GM23338 (cell line): Measurements from ENCODE around the gene CCDC183. TPM values are rescaled to one million over a fixed set of nuclear protein-coding genes. Genes with fewer than 3 reads are reported as not detected.

Source experiments
- ATAC-seq: fragments of 200-7000 bp; cut with Tn5 transposase; 3 replicates; pipeline ENCODE4 v1.9.1; 2020
- DNase-seq: peaks from one replicate; pipeline ENCODE4 v3.0.0-alpha.2; 2015; ENCODE audit warnings: low spot score
- H2AFZ ChIP-seq: fragments of 200-600 bp; sonication (generic); 2 replicates; pipeline ENCODE4 v1.8.0; 2016; ENCODE audit warnings: antibody characterized with exemption, mild to moderate bottlenecking, moderate library complexity
- H3F3A ChIP-seq: fragments of 200-600 bp; sonication (generic); replicated peaks from 2 replicates; pipeline ENCODE4 v1.8.0; 2017; ENCODE audit warnings: antibody characterized with exemption, mixed run types, low read depth
- H3K27ac ChIP-seq: fragments of 200-600 bp; sonication (generic); 2 replicates; pipeline ENCODE4 v1.6.1; 2016; ENCODE audit warnings: low read depth
- H3K27me3 ChIP-seq: fragments of 200-600 bp; sonication (generic); 2 replicates; pipeline ENCODE4 v1.8.0; 2016; ENCODE audit warnings: mild to moderate bottlenecking, mixed run types, moderate library complexity; ENCODE audit not compliant: insufficient read depth
- H3K36me3 ChIP-seq: fragments of 200-600 bp; sonication (generic); 2 replicates; pipeline ENCODE4 v1.8.0; 2016; ENCODE audit warnings: mild to moderate bottlenecking; ENCODE audit not compliant: insufficient read depth
- H3K4me1 ChIP-seq: fragments of 200-600 bp; sonication (generic); 2 replicates; pipeline ENCODE4 v1.8.0; 2016; ENCODE audit warnings: mild to moderate bottlenecking, moderate library complexity; ENCODE audit not compliant: insufficient read depth
- H3K4me2 ChIP-seq: fragments of 200-600 bp; sonication (generic); 2 replicates; pipeline ENCODE4 v1.7.1; 2017; ENCODE audit warnings: mixed run types
- H3K4me3 ChIP-seq: fragments of 200-600 bp; sonication (generic); 2 replicates; pipeline ENCODE4 v1.6.1; 2016; ENCODE audit warnings: mixed run types
- H3K79me2 ChIP-seq: fragments of 200-600 bp; sonication (generic); replicated peaks from 2 replicates; pipeline ENCODE4 v1.8.0; 2017; ENCODE audit warnings: mild to moderate bottlenecking; ENCODE audit not compliant: insufficient read depth
- H3K9me2 ChIP-seq: fragments of 200-600 bp; sonication (generic); 2 replicates; pipeline ENCODE4 v1.8.0; 2017; ENCODE audit not compliant: insufficient read depth
- H4K20me1 ChIP-seq: fragments of 200-600 bp; sonication (generic); replicated peaks from 2 replicates; pipeline ENCODE4 v1.8.0; 2017; ENCODE audit warnings: mild to moderate bottlenecking; ENCODE audit not compliant: insufficient read depth
- H3K27ac Mint-ChIP-seq: 2 replicates; pipeline ENCODE4 v1.8.0; 2020; ENCODE audit warnings: inconsistent platforms, mild to moderate bottlenecking, moderate library complexity, mixed read lengths
- H3K27me3 Mint-ChIP-seq: 3 replicates; pipeline ENCODE4 v1.8.0; 2022; ENCODE audit warnings: low read depth, mild to moderate bottlenecking, moderate library complexity, mixed read lengths, inconsistent platforms; ENCODE audit not compliant: insufficient read depth, poor library complexity
- H3K36me3 Mint-ChIP-seq: 3 replicates; pipeline ENCODE4 v1.8.0; 2021; ENCODE audit warnings: low read depth, mild to moderate bottlenecking, inconsistent platforms, moderate library complexity, mixed read lengths
- H3K4me1 Mint-ChIP-seq: 3 replicates; pipeline ENCODE4 v1.8.0; 2020; ENCODE audit warnings: mild to moderate bottlenecking, inconsistent platforms, mixed read lengths
- H3K4me3 Mint-ChIP-seq: 3 replicates; pipeline ENCODE4 v1.8.0; 2021; ENCODE audit warnings: moderate library complexity, mild to moderate bottlenecking, inconsistent platforms, mixed read lengths
- H3K9me3 Mint-ChIP-seq: 3 replicates; pipeline ENCODE4 v1.8.0; 2020; ENCODE audit warnings: moderate library complexity, mild to moderate bottlenecking, inconsistent platforms, mixed read lengths
- CREB1 ChIP-seq: fragments of 250-450 bp; sonication (Bioruptor Pico); IDR thresholded peaks from 2 replicates; pipeline ENCODE4 v1.5.0; 2020; ENCODE audit warnings: low read depth, mild to moderate bottlenecking, moderate library complexity
- ETS1 ChIP-seq: IDR thresholded peaks from 2 replicates; pipeline ENCODE4 v1.6.1; 2016; ENCODE audit warnings: antibody characterized with exemption
- EZH2 ChIP-seq: fragments of 200-600 bp; sonication (generic); IDR thresholded peaks from one replicate; pipeline ENCODE4 v1.8.0; 2017; ENCODE audit warnings: antibody characterized with exemption, mild to moderate bottlenecking, low read depth; ENCODE audit not compliant: unreplicated experiment
- JUNB ChIP-seq: IDR thresholded peaks from one replicate; pipeline ENCODE4 v1.6.1; 2016; ENCODE audit warnings: antibody characterized with exemption; ENCODE audit not compliant: unreplicated experiment
- NANOG ChIP-seq: IDR thresholded peaks from 2 replicates; pipeline ENCODE4 v1.6.1; 2016; ENCODE audit warnings: antibody characterized with exemption, borderline replicate concordance
- POLR2AphosphoS5 ChIP-seq: IDR thresholded peaks from 2 replicates; pipeline ENCODE4 v1.6.1; 2016; ENCODE audit warnings: antibody characterized with exemption, low read depth
- STAT1 ChIP-seq: IDR thresholded peaks from one replicate; pipeline ENCODE4 v1.6.1; 2016; ENCODE audit warnings: antibody characterized with exemption; ENCODE audit not compliant: unreplicated experiment
- polyA plus RNA-seq: library from polyadenylated mRNA; unstranded; fragments of >200 nt; fragmentation: Nextera tagmentation; extraction: Ambion mirVana; gene quantifications from 2 replicates; pipeline ENCODE4 v1.2.1, GENCODE V29; 2016
- total RNA-seq: library from RNA; depleted of rRNA; stranded (reverse); fragments of >200 nt; shearing (Covaris generic); gene quantifications from 2 replicates; pipeline ENCODE4 v1.2.3, GENCODE V29; 2014
- TF ChIP-seq, protein P1 (sequence below), 2 experiments: fragments of 200-600 bp in 1 of 2; sonication (generic) in 1 of 2; conservative IDR thresholded peaks; 2 replicates each; pipeline versions ENCODE4 v1.5.1 to v1.6.1; 2016 to 2017; ENCODE audit warnings: antibody characterized with exemption in 2 of 2, low read depth in 2 of 2, mild to moderate bottlenecking in 2 of 2, moderate library complexity in 1 of 2
- TF ChIP-seq, protein P2 (sequence below): IDR thresholded peaks from one replicate; pipeline ENCODE4 v1.6.1; 2018; ENCODE audit warnings: antibody characterized with exemption; ENCODE audit not compliant: unreplicated experiment

The CCDC183 gene
- total and polyA plus RNA-seq, 2 experiments from 2014 or later: 1.1 to 1.2 TPM

DNA sequence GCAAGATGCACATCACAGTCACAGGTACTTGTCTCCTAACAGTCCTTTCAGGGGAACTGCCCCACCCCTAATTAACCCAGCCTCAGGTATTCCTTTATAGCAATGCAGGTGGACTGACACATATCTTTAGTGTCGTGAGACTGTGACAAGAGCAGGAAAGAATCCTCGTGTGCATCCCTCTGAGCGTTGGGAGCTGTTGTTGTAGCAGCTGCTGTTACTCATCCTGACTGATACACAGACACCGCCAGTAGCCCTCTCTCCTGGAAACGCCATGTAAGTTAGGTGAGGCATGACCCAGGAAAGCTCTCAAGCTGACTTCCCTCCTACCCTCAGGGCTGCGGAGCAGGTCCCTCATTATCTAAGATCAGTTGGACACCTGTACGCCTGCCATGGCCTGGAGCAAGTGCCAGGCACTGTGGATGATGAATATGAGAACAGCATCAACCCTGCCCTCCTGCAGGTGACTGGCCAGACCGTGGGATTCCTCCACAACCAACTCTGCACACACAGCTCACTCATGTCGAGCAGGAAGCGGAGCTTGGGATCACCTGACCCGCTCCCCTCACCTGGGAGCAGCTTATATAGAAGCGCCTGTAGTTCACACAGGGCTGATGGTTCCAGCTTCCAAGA is 21.6 kb upstream of the CCDC183 start:
- H3K27ac Mint-ChIP-seq: no peak overlapping the region
- no peak overlapping the region for H2AFZ ChIP-seq
- H3K4me3 Mint-ChIP-seq: no peak overlapping the region
- no peak overlapping the region for H3K4me3 ChIP-seq
- H4K20me1 ChIP-seq: no peaks in the 10 kb centered on the region
- 0 out of 2 replicates have a peak, but pooled peaks cover 4% of the 10 kb centered on the region for H3K9me2 ChIP-seq
- no peaks in the 10 kb centered on the region; the same call in 1 of the 2 replicates for H3K36me3 ChIP-seq
- no peaks in the 10 kb centered on the region for H3K79me2 ChIP-seq
- no peaks in the 10 kb centered on the region for H3K4me1 ChIP-seq
- DNase-seq (no peak), ATAC-seq (no peak)
- peaks cover 12% of the 10 kb centered on the region for H3K4me1 Mint-ChIP-seq
- H3K36me3 Mint-ChIP-seq: peaks cover 19% of the 10 kb centered on the region
- H3K27me3 Mint-ChIP-seq: peaks cover 23% of the 10 kb centered on the region
- H3F3A ChIP-seq: 0 out of 2 replicates have a peak, but pooled peaks cover 7% of the 10 kb centered on the region
- H3K4me2 ChIP-seq: no peak overlapping the region
- TF ChIP-seq, protein P1, sequence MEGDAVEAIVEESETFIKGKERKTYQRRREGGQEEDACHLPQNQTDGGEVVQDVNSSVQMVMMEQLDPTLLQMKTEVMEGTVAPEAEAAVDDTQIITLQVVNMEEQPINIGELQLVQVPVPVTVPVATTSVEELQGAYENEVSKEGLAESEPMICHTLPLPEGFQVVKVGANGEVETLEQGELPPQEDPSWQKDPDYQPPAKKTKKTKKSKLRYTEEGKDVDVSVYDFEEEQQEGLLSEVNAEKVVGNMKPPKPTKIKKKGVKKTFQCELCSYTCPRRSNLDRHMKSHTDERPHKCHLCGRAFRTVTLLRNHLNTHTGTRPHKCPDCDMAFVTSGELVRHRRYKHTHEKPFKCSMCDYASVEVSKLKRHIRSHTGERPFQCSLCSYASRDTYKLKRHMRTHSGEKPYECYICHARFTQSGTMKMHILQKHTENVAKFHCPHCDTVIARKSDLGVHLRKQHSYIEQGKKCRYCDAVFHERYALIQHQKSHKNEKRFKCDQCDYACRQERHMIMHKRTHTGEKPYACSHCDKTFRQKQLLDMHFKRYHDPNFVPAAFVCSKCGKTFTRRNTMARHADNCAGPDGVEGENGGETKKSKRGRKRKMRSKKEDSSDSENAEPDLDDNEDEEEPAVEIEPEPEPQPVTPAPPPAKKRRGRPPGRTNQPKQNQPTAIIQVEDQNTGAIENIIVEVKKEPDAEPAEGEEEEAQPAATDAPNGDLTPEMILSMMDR (conservative IDR thresholded peaks at IDR 0.05; ENCODE audit: low read depth in 2 of 2): no peak
- TF ChIP-seq NANOG (no peak), JUNB (no peak), EZH2 (no peak)
- H3K9me3 Mint-ChIP-seq: peaks cover 27% of the 10 kb centered on the region
- no peak overlapping the region for H3K27ac ChIP-seq
- no peaks in the 10 kb centered on the region for H3K27me3 ChIP-seq

- Histone ChIP-seq H3K27ac (no peak overlapping the region), H3K4me3 (no peak overlapping the region), H2AFZ (no peak overlapping the region), H3F3A (0 out of 2 replicates have a peak, but pooled peaks cover 7% of the 10 kb centered on the region), H4K20me1 (no peaks in the 10 kb centered on the region), H3K9me2 (0 out of 2 replicates have a peak, but pooled peaks cover 4% of the 10 kb centered on the region), H3K79me2 (no peaks in the 10 kb centered on the region), H3K4me2 (no peak overlapping the region), H3K36me3 (no peaks in the 10 kb centered on the region; the same call in 1 of the 2 replicates), H3K27me3 (no peaks in the 10 kb centered on the region), H3K4me1 (no peaks in the 10 kb centered on the region)
- ATAC-seq (no peak), DNase-seq (no peak)
- TF ChIP-seq NANOG (no peak), ETS1 (no peak), POLR2AphosphoS5 (no peak), EZH2 (no peak), CREB1 (CRISPR knock-in tag) (no peak), STAT1 (no peak), JUNB (no peak)
- TF ChIP-seq, protein P2, sequence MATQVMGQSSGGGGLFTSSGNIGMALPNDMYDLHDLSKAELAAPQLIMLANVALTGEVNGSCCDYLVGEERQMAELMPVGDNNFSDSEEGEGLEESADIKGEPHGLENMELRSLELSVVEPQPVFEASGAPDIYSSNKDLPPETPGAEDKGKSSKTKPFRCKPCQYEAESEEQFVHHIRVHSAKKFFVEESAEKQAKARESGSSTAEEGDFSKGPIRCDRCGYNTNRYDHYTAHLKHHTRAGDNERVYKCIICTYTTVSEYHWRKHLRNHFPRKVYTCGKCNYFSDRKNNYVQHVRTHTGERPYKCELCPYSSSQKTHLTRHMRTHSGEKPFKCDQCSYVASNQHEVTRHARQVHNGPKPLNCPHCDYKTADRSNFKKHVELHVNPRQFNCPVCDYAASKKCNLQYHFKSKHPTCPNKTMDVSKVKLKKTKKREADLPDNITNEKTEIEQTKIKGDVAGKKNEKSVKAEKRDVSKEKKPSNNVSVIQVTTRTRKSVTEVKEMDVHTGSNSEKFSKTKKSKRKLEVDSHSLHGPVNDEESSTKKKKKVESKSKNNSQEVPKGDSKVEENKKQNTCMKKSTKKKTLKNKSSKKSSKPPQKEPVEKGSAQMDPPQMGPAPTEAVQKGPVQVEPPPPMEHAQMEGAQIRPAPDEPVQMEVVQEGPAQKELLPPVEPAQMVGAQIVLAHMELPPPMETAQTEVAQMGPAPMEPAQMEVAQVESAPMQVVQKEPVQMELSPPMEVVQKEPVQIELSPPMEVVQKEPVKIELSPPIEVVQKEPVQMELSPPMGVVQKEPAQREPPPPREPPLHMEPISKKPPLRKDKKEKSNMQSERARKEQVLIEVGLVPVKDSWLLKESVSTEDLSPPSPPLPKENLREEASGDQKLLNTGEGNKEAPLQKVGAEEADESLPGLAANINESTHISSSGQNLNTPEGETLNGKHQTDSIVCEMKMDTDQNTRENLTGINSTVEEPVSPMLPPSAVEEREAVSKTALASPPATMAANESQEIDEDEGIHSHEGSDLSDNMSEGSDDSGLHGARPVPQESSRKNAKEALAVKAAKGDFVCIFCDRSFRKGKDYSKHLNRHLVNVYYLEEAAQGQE: no peak
- TF ChIP-seq, protein P1 (conservative IDR thresholded peaks at IDR 0.05; ENCODE audit: low read depth in 2 of 2): no peak
- Mint-ChIP-seq H3K4me3 (no peak overlapping the region), H3K27ac (no peak overlapping the region), H3K27me3 (peaks cover 23% of the 10 kb centered on the region), H3K36me3 (peaks cover 19% of the 10 kb centered on the region), H3K9me3 (peaks cover 27% of the 10 kb centered on the region), H3K4me1 (peaks cover 12% of the 10 kb centered on the region)
These were observed 20.9 kb upstream of the CCDC183 start for GRCh38 chr9:136775191-136775590.
